GM10248 (cell line): ENCODE data around the gene GRK7.

ENCODE experiments used
- CTCF ChIA-PET: fragments of 300-600 bp; sonication (Branson Sonifier 250); formaldehyde crosslinking; extraction: SDS; loops from one replicate; lab custom pipeline; 2021; ENCODE audit warnings: antibody characterized with exemption; lab: Yijun Ruan, JAX
- POLR2A ChIA-PET: fragments of 350-650 bp; sonication (Branson Sonifier 250); formaldehyde crosslinking; extraction: SDS; loops from one replicate; lab custom pipeline; 2020; ENCODE audit warnings: antibody characterized with exemption; lab: Yijun Ruan, JAX
- DNase-seq: peaks from one replicate; pipeline ENCODE4 v3.0.0; 2012; ENCODE audit errors: extremely low spot score
- TF ChIP-seq, protein P1 (sequence below): IDR thresholded peaks from 2 replicates; pipeline ENCODE4 v1.5.1; 2012; ENCODE audit warnings: mild to moderate bottlenecking, low read depth; ENCODE audit errors: extremely low read depth, missing control alignments, control extremely low read depth

GRK7 gene

DNA sequence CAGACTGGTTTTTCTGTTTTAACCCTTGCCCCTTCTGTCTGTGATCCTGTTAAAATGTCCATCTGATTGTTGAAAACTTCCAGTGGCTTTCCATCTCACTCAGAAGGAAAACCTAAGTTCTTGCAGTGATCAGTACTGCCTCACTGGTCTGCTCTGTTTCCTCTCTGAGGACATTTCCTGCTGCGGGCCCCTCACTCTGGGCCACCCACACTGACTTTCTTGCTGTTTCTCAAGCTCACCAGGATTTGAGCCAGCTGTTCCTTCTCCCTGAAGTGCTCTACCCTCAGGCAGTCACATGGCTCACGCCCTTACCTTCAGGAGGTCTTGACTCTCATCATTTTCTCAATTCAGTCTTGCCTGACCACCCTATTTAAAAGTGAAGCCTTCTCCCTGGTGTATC is 1.8 kb downstream of the GRK7 start:
- TF ChIP-seq, protein P1, sequence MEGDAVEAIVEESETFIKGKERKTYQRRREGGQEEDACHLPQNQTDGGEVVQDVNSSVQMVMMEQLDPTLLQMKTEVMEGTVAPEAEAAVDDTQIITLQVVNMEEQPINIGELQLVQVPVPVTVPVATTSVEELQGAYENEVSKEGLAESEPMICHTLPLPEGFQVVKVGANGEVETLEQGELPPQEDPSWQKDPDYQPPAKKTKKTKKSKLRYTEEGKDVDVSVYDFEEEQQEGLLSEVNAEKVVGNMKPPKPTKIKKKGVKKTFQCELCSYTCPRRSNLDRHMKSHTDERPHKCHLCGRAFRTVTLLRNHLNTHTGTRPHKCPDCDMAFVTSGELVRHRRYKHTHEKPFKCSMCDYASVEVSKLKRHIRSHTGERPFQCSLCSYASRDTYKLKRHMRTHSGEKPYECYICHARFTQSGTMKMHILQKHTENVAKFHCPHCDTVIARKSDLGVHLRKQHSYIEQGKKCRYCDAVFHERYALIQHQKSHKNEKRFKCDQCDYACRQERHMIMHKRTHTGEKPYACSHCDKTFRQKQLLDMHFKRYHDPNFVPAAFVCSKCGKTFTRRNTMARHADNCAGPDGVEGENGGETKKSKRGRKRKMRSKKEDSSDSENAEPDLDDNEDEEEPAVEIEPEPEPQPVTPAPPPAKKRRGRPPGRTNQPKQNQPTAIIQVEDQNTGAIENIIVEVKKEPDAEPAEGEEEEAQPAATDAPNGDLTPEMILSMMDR: no peak
- ChIA-PET CTCF (no interaction called here), POLR2A (no interaction called here)
- DNase-seq: no peak

DNA sequence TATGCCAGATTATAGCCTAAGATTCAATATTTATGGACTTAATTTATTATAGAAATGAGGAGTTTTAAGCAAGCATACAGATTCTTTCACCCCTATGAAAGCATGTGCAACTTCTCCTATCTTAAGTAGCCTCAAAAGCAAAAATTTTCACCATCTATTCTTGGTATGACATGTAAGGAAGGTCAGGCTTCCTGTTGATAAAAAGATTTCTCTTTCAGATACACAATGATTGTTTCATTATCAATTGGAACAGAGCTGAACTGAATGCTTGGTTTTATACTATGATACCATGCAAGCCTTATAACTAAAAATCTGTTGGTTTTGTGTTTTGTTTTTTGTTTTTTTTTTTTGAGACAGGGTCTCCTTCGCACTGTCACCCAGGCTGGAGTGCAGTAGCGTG is 3.9 kb downstream of the GRK7 start:
- TF ChIP-seq, protein P1: no peak
- DNase-seq: no peak
- CTCF ChIA-PET: interaction anchor here (1.4 to 1.7 kb wide), 3 partner anchors 11 to 16 kb away, joined by 3 to 8 read pairs (median 4); no protein-coding TSS in a partner anchor
- POLR2A ChIA-PET: no interaction called here

DNA sequence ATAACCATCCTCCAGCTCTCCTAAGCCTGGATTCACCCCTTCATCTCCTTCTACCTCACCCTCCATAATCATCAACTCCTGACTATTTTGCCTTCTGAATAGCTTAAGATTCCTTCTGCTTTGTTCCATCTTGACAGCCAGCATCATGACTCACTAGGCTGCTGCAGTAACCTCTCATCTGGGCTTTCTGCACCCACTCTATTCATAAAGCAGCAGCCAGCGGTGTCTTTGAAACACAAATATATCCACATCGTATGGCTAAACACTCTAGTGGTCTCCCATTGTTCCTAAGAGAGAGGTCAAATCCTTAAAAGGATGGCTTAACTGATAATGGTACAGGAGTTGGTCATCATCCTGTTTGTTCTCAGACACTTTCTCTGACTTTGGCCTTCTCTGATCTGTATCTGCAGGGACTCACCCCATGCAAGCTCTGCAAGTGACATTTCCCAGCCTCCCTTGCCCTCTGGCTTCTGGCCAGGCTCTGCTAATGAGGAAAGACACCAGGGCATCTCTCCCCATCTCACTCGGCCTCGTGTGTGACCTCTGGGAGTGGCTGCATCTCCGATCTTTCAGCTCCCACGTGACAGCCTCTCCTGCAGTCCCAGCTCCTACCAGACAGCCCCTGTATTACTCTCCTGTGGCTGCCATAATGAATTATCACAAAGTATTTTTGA is 6.2 kb downstream of the GRK7 start:
- DNase-seq: no peak
- TF ChIP-seq, protein P1: no peak
- ChIA-PET CTCF (no interaction called here), POLR2A (no interaction called here)

DNA sequence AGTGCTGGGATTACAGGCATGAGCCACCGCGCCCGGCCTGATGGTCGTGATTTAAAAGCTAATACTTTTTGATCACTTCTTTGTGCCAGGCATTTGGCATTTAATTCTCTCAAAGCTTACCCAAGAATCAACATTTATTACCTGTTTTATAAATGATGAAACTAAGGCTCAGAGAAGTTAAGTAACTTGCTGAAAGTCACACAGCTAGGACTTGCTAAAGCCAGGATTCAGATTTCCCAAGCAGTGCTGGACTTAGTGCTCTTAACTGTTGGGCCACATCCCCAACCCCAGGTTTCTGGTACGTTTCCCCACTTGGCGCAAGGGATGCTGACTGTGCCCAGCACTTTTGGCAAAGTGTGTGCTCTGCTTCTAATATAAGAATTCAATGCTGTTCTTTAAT is 10.5 kb downstream of the GRK7 start:
- POLR2A ChIA-PET: no interaction called here
- TF ChIP-seq, protein P1: no peak
- no peak for DNase-seq
- CTCF ChIA-PET: interaction anchor here (1.1 to 1.8 kb wide), 4 partner anchors 10 to 102 kb away, joined by 4 to 5 read pairs (median 4); partner anchors contain the start of genes GRK7 and RNF7

DNA sequence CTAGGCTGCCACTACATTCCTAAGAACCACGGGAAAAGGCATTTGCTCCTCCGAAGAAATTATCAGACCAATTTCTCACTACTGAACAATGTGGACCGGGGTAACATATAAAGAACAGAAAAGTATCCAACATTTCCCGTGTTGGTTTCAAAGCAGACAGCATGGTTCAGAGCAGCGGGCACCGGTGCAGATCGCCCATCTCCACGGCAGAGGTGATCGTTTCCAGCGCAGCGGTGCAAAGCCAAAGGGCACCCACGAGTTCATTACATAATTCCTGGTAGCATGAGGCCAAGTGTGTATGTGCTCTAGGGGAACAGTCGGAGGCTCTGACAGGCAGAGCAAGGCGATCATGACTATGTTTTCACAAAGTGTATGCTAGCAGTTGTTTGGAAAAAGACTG is 13.2 kb downstream of the GRK7 start:
- TF ChIP-seq, protein P1: no peak
- CTCF ChIA-PET: no interaction called here
- POLR2A ChIA-PET: no interaction called here
- DNase-seq: no peak

DNA sequence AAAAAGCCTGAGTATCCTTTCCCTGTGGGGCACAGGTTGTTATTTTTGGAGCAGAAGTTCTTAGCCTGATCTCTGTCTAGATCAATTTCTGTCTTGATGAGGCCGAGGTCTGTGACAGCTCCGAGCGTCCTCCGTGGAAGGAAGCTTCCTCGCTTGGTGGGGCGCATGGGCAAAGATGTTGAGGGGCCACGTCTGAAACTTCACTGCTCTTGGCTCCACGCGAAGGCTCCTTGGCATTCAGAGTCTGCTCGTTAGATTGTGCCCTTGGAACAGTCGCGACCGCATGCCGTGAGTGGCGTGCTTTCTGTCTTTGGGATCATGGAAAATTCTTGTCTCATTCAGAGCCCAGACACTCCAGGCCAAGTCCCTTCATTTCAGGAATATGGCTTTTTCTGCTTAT is 13.7 kb downstream of the GRK7 start:
- ChIA-PET CTCF (interaction anchor here (1.5 to 1.8 kb wide), 2 partner anchors 9 to 16 kb away, joined by 3 to 8 read pairs; no protein-coding TSS in a partner anchor), POLR2A (no interaction called here)
- no peak for DNase-seq
- TF ChIP-seq, protein P1: no peak
